OCI-LY1 (cell line): Measurements from ENCODE around the gene GALNT17.

Experiments
- H2AFZ ChIP-seq: fragments of 200-600 bp; sonication (generic), shearing (Covaris generic); 2 replicates; pipeline ENCODE4 v1.6.0; 2014; ENCODE audit warnings: antibody characterized with exemption, mild to moderate bottlenecking, low read length
- H3F3A ChIP-seq: fragments of 200-600 bp; sonication (generic), shearing (Covaris generic); 2 replicates; pipeline ENCODE4 v1.6.0; 2014; ENCODE audit warnings: mild to moderate bottlenecking, antibody characterized with exemption, low read length, moderate library complexity; ENCODE audit not compliant: insufficient read depth
- H3K27ac ChIP-seq: fragments of 200-600 bp; sonication (generic); 2 replicates; pipeline ENCODE4 v1.5.1; 2014; ENCODE audit warnings: low read length, mixed run types, mild to moderate bottlenecking, low read depth; ENCODE audit not compliant: poor library complexity, severe bottlenecking
- H3K27me3 ChIP-seq: fragments of 200-600 bp; sonication (generic); 2 replicates; pipeline ENCODE4 v1.6.0; 2014; ENCODE audit warnings: antibody characterized with exemption, mild to moderate bottlenecking, low read length, moderate library complexity; ENCODE audit not compliant: insufficient read depth
- H3K36me3 ChIP-seq: fragments of 200-600 bp; sonication (generic); 2 replicates; pipeline ENCODE4 v1.6.1; 2014; ENCODE audit warnings: mild to moderate bottlenecking, antibody characterized with exemption, low read length, moderate library complexity, mixed read lengths; ENCODE audit not compliant: insufficient read depth
- H3K4me1 ChIP-seq: fragments of 200-600 bp; sonication (generic); 2 replicates; pipeline ENCODE4 v1.5.1; 2014; ENCODE audit warnings: mild to moderate bottlenecking, low read length, moderate library complexity; ENCODE audit not compliant: insufficient read depth, severe bottlenecking
- H3K4me2 ChIP-seq: fragments of 200-600 bp; sonication (generic), shearing (Covaris generic); 2 replicates; pipeline ENCODE4 v1.6.1; 2014; ENCODE audit warnings: low read length
- H3K4me3 ChIP-seq: fragments of 200-600 bp; sonication (generic); 2 replicates; pipeline ENCODE4 v1.5.1; 2014; ENCODE audit warnings: low read length, low read depth, mild to moderate bottlenecking, mixed read lengths; ENCODE audit not compliant: poor library complexity, severe bottlenecking
- H3K79me2 ChIP-seq: fragments of 200-600 bp; shearing (Covaris generic); 2 replicates; pipeline ENCODE4 v1.6.1; 2016; ENCODE audit warnings: mixed run types, low read length, mixed read lengths; ENCODE audit not compliant: insufficient read depth
- H3K9ac ChIP-seq: fragments of 200-600 bp; sonication (generic), shearing (Covaris generic); 2 replicates; pipeline ENCODE4 v1.6.1; 2014; ENCODE audit warnings: mild to moderate bottlenecking, low read length, mixed read lengths
- H3K9me2 ChIP-seq: fragments of 200-600 bp; sonication (generic), shearing (Covaris generic); 2 replicates; pipeline ENCODE4 v1.6.1; 2014; ENCODE audit warnings: low read depth, mild to moderate bottlenecking, low read length, mixed read lengths
- H3K9me3 ChIP-seq: fragments of 200-600 bp; shearing (Covaris generic); 2 replicates; pipeline ENCODE4 v1.6.1; 2014; ENCODE audit warnings: low read length, mixed read lengths
- H4K20me1 ChIP-seq: fragments of 200-600 bp; sonication (generic), shearing (Covaris generic); 2 replicates; pipeline ENCODE4 v1.6.0; 2016; ENCODE audit warnings: mild to moderate bottlenecking, low read length; ENCODE audit not compliant: insufficient read depth
- CTCF ChIP-seq: fragments of 200-600 bp; sonication (generic), shearing (Covaris generic); IDR thresholded peaks from 2 replicates; pipeline ENCODE4 v1.5.1; 2017; ENCODE audit warnings: mild to moderate bottlenecking, antibody characterized with exemption, low read length, moderate library complexity, mixed read lengths
- EZH2 ChIP-seq: fragments of 200-600 bp; sonication (generic), shearing (Covaris generic); IDR thresholded peaks from 2 replicates; pipeline ENCODE4 v1.8.0; 2017; ENCODE audit warnings: borderline replicate concordance, mixed run types, mild to moderate bottlenecking, antibody characterized with exemption, low read length, moderate library complexity, mixed read lengths

The GALNT17 gene

DNA sequence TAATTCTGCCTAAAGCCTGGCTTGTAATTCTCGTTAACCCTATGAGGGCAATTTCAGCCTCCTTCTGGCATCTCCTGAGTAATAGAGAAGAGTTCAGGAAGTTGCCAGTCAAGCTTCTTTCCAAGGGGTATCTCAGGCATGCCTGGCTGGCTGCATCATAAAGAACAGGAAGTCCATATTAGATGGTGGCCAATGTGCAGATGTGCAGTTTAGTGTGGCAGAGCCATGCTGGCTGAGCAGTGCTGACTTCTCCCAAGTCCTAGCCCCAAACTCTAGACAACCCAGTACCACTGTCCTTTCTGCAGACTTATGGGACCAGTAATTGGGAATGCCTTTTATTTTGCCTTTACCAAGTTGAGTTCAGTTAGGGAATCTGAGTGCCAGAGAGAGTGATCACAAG lies 517.9 kb downstream of the GALNT17 start:
- no peaks in the 10 kb centered on the region for H3K79me2 ChIP-seq
- no peak overlapping the region for H3K4me2 ChIP-seq
- H3K27me3 ChIP-seq: peaks cover 6% of the 10 kb centered on the region; the same call in 1 of the 2 replicates
- H3K9me3 ChIP-seq: peaks cover 2% of the 10 kb centered on the region; the same call in 1 of the 2 replicates
- no peak for TF ChIP-seq EZH2
- TF ChIP-seq CTCF: no peak
- H3K27ac ChIP-seq: no peak overlapping the region
- H3F3A ChIP-seq: no peaks in the 10 kb centered on the region
- no peaks in the 10 kb centered on the region for H3K4me1 ChIP-seq
- H4K20me1 ChIP-seq: no peaks in the 10 kb centered on the region
- H3K36me3 ChIP-seq: no peaks in the 10 kb centered on the region
- no peaks in the 10 kb centered on the region for H3K9me2 ChIP-seq
- no peak overlapping the region for H3K4me3 ChIP-seq
- H2AFZ ChIP-seq: no peak overlapping the region
- H3K9ac ChIP-seq: no peak overlapping the region

GRCh38 chr7:71650653-71651337 lies 518.9 kb downstream of the GALNT17 start:
- peaks cover 11% of the 10 kb centered on the region; the same call in 1 of the 2 replicates for H3K27me3 ChIP-seq
- TF ChIP-seq CTCF: no peak
- TF ChIP-seq EZH2: no peak
- no peaks in the 10 kb centered on the region for H3F3A ChIP-seq
- H3K36me3 ChIP-seq: no peaks in the 10 kb centered on the region
- H3K9me3 ChIP-seq: peaks cover 2% of the 10 kb centered on the region; the same call in 1 of the 2 replicates
- H3K9me2 ChIP-seq: no peaks in the 10 kb centered on the region
- no peaks in the 10 kb centered on the region for H4K20me1 ChIP-seq
- no peak overlapping the region for H2AFZ ChIP-seq
- no peaks in the 10 kb centered on the region for H3K4me1 ChIP-seq
- H3K79me2 ChIP-seq: no peaks in the 10 kb centered on the region
- no peak overlapping the region for H3K4me3 ChIP-seq
- H3K27ac ChIP-seq: no peak overlapping the region
- no peak overlapping the region for H3K9ac ChIP-seq
- H3K4me2 ChIP-seq: no peak overlapping the region

DNA sequence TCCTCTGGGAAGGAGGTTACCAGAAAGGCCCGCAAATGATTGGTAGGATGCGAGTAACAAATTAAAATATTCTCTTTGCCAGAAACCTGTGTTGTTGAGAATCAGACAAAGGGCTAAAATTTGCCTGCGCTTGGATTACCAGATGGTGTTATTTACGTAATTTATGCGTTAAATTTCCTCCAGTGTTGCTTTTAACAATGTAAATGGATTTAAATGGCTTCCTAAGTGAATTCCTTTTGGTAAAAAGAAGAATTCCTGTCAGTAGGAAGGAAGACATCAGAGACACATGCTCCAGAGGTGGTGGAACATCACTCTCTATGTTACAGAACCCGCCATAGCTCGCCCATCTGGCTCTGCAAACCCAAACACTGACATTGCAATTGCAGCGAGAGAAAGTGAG lies 520.6 kb downstream of the GALNT17 start:
- no peak overlapping the region for H3K9ac ChIP-seq
- no peaks in the 10 kb centered on the region for H3K79me2 ChIP-seq
- H3K27me3 ChIP-seq: peaks cover 11% of the 10 kb centered on the region; the same call in 1 of the 2 replicates
- no peak overlapping the region for H3K27ac ChIP-seq
- no peak overlapping the region for H3K4me3 ChIP-seq
- H3K4me1 ChIP-seq: no peaks in the 10 kb centered on the region
- 0 out of 2 replicates have a peak, but pooled peaks cover 2% of the 10 kb centered on the region for H3K9me3 ChIP-seq
- no peak overlapping the region for H2AFZ ChIP-seq
- no peak for TF ChIP-seq CTCF
- TF ChIP-seq EZH2: no peak
- H3K36me3 ChIP-seq: no peaks in the 10 kb centered on the region
- H3F3A ChIP-seq: no peaks in the 10 kb centered on the region
- H3K4me2 ChIP-seq: no peak overlapping the region
- H4K20me1 ChIP-seq: no peaks in the 10 kb centered on the region
- H3K9me2 ChIP-seq: no peaks in the 10 kb centered on the region
